Neuronal stem cell (in vitro differentiated cells): ENCODE measurements around the gene RIOK1.
"Not testable (repeated sequence)": the region's sequence is repeated elsewhere in the genome, so short reads cannot be mapped to it uniquely, and the experiment has no call there.

Experiments used
- DNase-seq: peaks from one replicate; pipeline ENCODE4 v3.0.0-alpha.2; 2013; ENCODE audit warnings: low spot score
- H2AFZ ChIP-seq: one replicate; pipeline ENCODE4 v1.6.1; 2013; ENCODE audit warnings: mild to moderate bottlenecking, low read length, inconsistent platforms
- H2AK5ac ChIP-seq: 2 replicates; pipeline ENCODE4 v1.6.1; 2013; ENCODE audit warnings: low read depth, mild to moderate bottlenecking, inconsistent platforms, low read length, moderate library complexity, mixed read lengths
- H2BK120ac ChIP-seq: 2 replicates; pipeline ENCODE4 v1.6.1; 2013; ENCODE audit warnings: low read depth, mild to moderate bottlenecking, inconsistent platforms, low read length, moderate library complexity, mixed read lengths
- H2BK12ac ChIP-seq: one replicate; pipeline ENCODE4 v1.6.1; 2013; ENCODE audit warnings: low read length, inconsistent platforms
- H2BK15ac ChIP-seq: 2 replicates; pipeline ENCODE4 v1.6.1; 2013; ENCODE audit warnings: mild to moderate bottlenecking, low read length, inconsistent platforms, mixed read lengths
- H2BK5ac ChIP-seq: one replicate; pipeline ENCODE4 v1.6.1; 2013; ENCODE audit warnings: inconsistent platforms, mild to moderate bottlenecking, low read length, moderate library complexity
- H3K14ac ChIP-seq: one replicate; pipeline ENCODE4 v1.6.1; 2013; ENCODE audit warnings: low read length, inconsistent platforms
- H3K18ac ChIP-seq: 2 replicates; pipeline ENCODE4 v1.6.1; 2013; ENCODE audit warnings: low read length, inconsistent platforms
- H3K23ac ChIP-seq: 2 replicates; pipeline ENCODE4 v1.6.1; 2013; ENCODE audit warnings: low read depth, mild to moderate bottlenecking, mixed read lengths, low read length, inconsistent platforms; ENCODE audit not compliant: poor library complexity
- H3K27ac ChIP-seq: replicated peaks from 3 replicates; pipeline ENCODE4 v1.5.1; 2013; ENCODE audit warnings: low read length, inconsistent platforms
- H3K27me3 ChIP-seq, 3 experiments: 2 replicates each; pipeline ENCODE4 v1.6.1; 2013; ENCODE audit warnings: low read length in 3 of 3, mild to moderate bottlenecking in 2 of 3, inconsistent platforms in 1 of 3, low read depth in 1 of 3, mixed read lengths in 1 of 3, moderate library complexity in 1 of 3; ENCODE audit not compliant: control insufficient read depth in 3 of 3, insufficient read depth in 3 of 3
- H3K36me3 ChIP-seq, 2 donors: replicated peaks in 1 of 2; 2 replicates each; pipeline ENCODE4 v1.6.1; 2013; ENCODE audit warnings: low read length in 2 of 2; ENCODE audit not compliant: control insufficient read depth in 2 of 2, insufficient read depth in 2 of 2
- H3K4ac ChIP-seq: 2 replicates; pipeline ENCODE4 v1.6.1; 2013; ENCODE audit warnings: inconsistent platforms, mild to moderate bottlenecking, low read length, moderate library complexity
- H3K4me1 ChIP-seq, 2 donors: 1 replicate in 1 of 2; 2 replicates in 1 of 2; pipeline ENCODE4 v1.6.1; 2013; ENCODE audit warnings: low read length in 2 of 2, low read depth in 1 of 2; ENCODE audit not compliant: control insufficient read depth in 2 of 2, insufficient read depth in 1 of 2
- H3K4me2 ChIP-seq: one replicate; pipeline ENCODE4 v1.6.1; 2013; ENCODE audit warnings: mild to moderate bottlenecking, low read length, inconsistent platforms; ENCODE audit not compliant: insufficient read depth, poor library complexity, severe bottlenecking
- H3K4me3 ChIP-seq, 2 donors: 2 replicates each; pipeline ENCODE4 v1.5.1; 2013; ENCODE audit warnings: low read length in 2 of 2, mild to moderate bottlenecking in 2 of 2, inconsistent platforms in 1 of 2, moderate library complexity in 1 of 2
- H3K79me1 ChIP-seq: one replicate; pipeline ENCODE4 v1.6.1; 2013; ENCODE audit warnings: low read depth, mild to moderate bottlenecking, inconsistent platforms, low read length, moderate library complexity
- H3K9ac ChIP-seq: one replicate; pipeline ENCODE4 v1.6.1; 2013; ENCODE audit warnings: mild to moderate bottlenecking, low read depth, low read length, inconsistent platforms; ENCODE audit not compliant: poor library complexity
- H3K9me3 ChIP-seq, 2 donors: replicated peaks in 1 of 2; 2 replicates each; pipeline versions ENCODE3 to v1.6.1; 2013; ENCODE audit warnings: low read length in 2 of 2, mild to moderate bottlenecking in 2 of 2, inconsistent platforms in 1 of 2, low read depth in 1 of 2, mixed read lengths in 1 of 2, moderate library complexity in 1 of 2; ENCODE audit not compliant: control insufficient read depth in 2 of 2, insufficient read depth in 1 of 2
- H4K8ac ChIP-seq: one replicate; pipeline ENCODE4 v1.6.1; 2013; ENCODE audit warnings: low read depth, mild to moderate bottlenecking, inconsistent platforms, low read length, moderate library complexity
- H4K91ac ChIP-seq: one replicate; pipeline ENCODE4 v1.6.1; 2013; ENCODE audit warnings: low read length, low read depth, mild to moderate bottlenecking, inconsistent platforms; ENCODE audit not compliant: poor library complexity
- WGBS, 2 donors: extraction: QIAGEN DNeasy Blood & Tissue Kit; methylation state at CpG; one replicate each; pipeline ENCODE4 v1.1.7; 2013; ENCODE audit warnings: missing lambda C conversion rate in 2 of 2, mixed read lengths in 1 of 2; ENCODE audit not compliant: insufficient read length in 2 of 2, insufficient replicate concordance in 1 of 2; ENCODE audit errors: extremely low coverage in 2 of 2; 5-methylcytosine and 5-hydroxymethylcytosine counted together

The RIOK1 gene

DNA sequence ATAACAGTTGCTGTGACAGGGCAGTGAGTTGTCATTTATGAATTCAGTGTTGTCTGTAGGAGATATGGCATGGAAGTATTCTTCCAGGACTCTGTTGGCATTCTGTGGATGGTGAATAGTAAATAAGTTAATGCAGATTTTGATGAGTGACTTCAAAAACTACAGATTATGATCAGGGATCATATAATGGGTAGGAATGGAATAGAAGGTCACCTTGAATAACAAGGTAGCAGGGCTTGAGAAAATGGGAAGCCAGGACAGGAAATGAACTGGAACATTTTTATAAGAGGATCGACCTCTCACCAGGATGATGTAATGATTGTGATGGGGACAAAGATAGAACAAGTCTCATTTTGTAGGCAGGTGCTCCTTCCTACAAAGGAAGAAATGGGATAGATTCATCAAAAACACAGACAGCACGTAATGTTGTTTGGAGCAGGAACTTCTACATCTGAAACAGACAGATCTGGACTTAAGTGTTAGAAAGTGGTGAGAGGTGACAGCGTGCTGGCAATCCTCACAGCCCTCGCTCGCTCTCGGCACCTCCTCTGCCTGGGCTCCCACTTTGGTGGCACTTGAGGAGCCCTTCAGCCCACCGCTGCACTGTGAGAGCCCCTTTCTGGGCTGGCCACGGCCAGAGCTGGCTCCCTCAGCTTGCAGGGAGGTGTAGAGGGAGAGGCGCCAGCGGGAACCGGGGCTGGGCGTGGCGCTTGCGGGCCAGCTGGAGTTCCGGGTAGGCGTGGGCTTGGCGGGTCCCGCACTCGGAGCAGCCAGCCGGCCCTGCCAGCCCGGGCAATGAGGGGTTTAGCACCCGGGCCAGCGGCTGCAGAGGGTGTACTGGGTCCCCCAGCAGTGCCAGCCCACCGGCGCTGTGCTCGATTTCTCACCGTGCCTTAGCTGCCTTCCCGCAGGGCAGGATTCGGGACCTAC is 45.8 kb upstream of the RIOK1 start:
- WGBS, 2 donors: no CpG with 5 or more reads among the region's 29 CpGs
- Histone ChIP-seq H4K91ac (no peak overlapping the region), H3K4me2 (no peak overlapping the region), H2BK12ac (no peak overlapping the region), H3K14ac (no peak overlapping the region), H3K4me3 (no peak overlapping the region), H3K36me3 (no peaks in the 10 kb centered on the region), H3K4me1 (peaks cover 0 to 3% of the 10 kb centered on the region in 2 donors), H3K9ac (no peak overlapping the region), H2BK15ac (no peak overlapping the region), H2BK5ac (no peak overlapping the region), H3K27ac (no peak overlapping the region), H2AK5ac (no peak overlapping the region), H3K9me3 (peaks cover 0 to 6% of the 10 kb centered on the region in 2 donors), H3K27me3 (peaks cover 0 to 7% (median 0%) of the 10 kb centered on the region in 3 experiments), H3K4ac (no peak overlapping the region), H2AFZ (no peak overlapping the region), H3K23ac (no peak overlapping the region), H4K8ac (no peak overlapping the region), H2BK120ac (no peak overlapping the region), H3K79me1 (no peaks in the 10 kb centered on the region), H3K18ac (no peak overlapping the region)
- no peak for DNase-seq

DNA sequence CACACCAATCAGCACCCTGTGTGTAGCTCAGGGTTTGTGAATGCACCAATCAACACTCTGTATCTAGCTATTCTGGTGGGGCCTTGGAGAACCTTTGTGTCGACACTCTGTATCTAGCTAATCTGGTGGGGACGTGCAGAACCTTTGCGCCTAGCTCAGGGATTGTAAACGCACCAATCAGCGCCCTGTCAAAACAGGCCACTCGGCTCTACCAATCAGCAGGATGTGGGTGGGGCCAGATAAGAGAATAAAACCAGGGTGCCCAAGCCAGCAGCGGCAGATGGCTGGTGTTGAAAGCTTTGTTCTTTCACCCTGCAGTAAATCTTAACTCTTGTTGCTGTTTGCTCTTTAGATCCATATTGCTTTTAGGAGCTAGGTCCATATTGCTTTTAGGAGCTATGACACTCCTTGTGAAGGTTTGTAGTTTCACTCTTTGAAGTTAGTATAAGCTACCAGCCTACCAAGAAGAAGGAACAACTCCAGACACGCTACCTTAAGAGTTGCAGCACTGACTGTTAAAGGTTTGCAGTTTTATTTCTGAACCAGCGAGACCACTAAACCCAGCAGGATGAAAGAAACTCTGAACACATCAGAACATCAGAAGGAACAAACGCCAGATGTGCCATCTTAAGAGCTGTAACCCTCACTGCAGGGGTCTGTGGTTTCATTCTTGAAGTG is 44.7 kb upstream of the RIOK1 start:
- H3K18ac ChIP-seq, DNase-seq, H3K4me1 ChIP-seq, H3K79me1 ChIP-seq, H3K4me3 ChIP-seq, H2AK5ac ChIP-seq, H2BK120ac ChIP-seq, H2BK12ac ChIP-seq, H4K8ac ChIP-seq, H4K91ac ChIP-seq, H3K4ac ChIP-seq, H3K14ac ChIP-seq, H3K27me3 ChIP-seq, H3K4me2 ChIP-seq, H2BK15ac ChIP-seq, H3K9ac ChIP-seq, H3K9me3 ChIP-seq, H3K36me3 ChIP-seq, H2BK5ac ChIP-seq, H3K23ac ChIP-seq, H3K27ac ChIP-seq: not testable (repeated sequence)
- no CpG with 5 or more reads among the region's 10 CpGs for WGBS, 2 donors
- H2AFZ ChIP-seq: peak overlapping the region; percentile 70

DNA sequence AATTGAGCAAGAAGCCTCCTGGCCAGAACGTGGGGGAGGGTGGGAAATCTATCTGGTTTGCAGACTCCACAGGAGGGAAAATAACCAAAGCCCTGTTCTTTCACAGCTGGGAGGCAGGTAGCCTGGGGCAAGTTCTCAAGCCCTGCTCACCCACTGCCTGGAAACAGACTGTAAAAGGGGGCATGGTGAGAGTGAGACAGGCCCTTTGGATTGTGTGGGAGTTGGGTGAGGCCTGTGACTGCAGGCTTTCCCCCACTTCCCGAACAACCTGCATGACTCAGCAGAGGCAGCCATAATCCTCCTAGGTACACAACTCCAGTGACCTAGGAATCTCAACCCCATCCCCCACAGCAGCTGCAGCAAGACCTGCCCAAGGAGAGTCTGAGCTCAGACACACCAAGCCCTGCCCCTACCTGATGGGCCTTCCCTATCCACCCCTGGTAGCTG is 42.0 kb upstream of the RIOK1 start:
- H3K4me1 ChIP-seq, H2BK15ac ChIP-seq, H3K4me3 ChIP-seq, H4K91ac ChIP-seq, H3K14ac ChIP-seq, H3K9ac ChIP-seq, H3K23ac ChIP-seq, H3K36me3 ChIP-seq, H3K4ac ChIP-seq, H3K18ac ChIP-seq, H3K27ac ChIP-seq, H3K79me1 ChIP-seq, H3K27me3 ChIP-seq, DNase-seq, H2BK120ac ChIP-seq, H3K9me3 ChIP-seq, H2BK5ac ChIP-seq, H4K8ac ChIP-seq, H2AK5ac ChIP-seq, H3K4me2 ChIP-seq, H2BK12ac ChIP-seq: not testable (repeated sequence)
- no CpG with 5 or more reads among the region's 2 CpGs for WGBS, 2 donors
- peak overlapping the region; percentile 82 for H2AFZ ChIP-seq

DNA sequence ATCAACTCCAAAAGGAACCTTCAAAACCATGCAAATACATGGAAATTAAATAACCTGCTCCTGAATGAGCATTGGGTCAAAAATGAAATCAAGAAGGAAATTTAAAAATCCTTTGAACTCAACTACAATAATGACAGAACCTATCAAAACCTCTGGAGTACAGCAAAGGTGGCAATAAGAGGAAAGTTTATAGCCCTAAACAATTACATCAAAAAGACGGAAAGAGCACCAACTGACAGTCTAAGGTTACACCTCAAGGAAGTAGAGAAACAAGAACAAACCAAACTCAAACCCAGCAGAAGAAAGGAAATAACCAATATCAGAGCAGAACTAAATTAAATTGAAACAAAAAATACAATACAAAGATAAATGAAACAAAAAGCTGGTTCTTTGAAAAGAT is 39.0 kb upstream of the RIOK1 start:
- H3K27ac ChIP-seq, H3K9ac ChIP-seq, H3K36me3 ChIP-seq, H2AK5ac ChIP-seq, H3K23ac ChIP-seq, H3K14ac ChIP-seq, H2BK5ac ChIP-seq, H3K79me1 ChIP-seq, H3K4me2 ChIP-seq, DNase-seq, H3K27me3 ChIP-seq, H4K8ac ChIP-seq, H3K4me3 ChIP-seq, H2BK120ac ChIP-seq, H2AFZ ChIP-seq, H3K18ac ChIP-seq, H3K4me1 ChIP-seq, H3K9me3 ChIP-seq, H2BK12ac ChIP-seq, H3K4ac ChIP-seq, H4K91ac ChIP-seq, H2BK15ac ChIP-seq: not testable (repeated sequence)
- no CpG with 5 or more reads among the region's 1 CpG for WGBS, 2 donors
